Upper lobe of left lung (tissue), 6 donors: ENCODE measurements around the gene CRKL. TPM values are rescaled to one million over a fixed set of nuclear protein-coding genes. Genes with fewer than 3 reads are reported as not detected.
A peak's percentile ranks its signal among the peaks of the same experiment; 100 is the strongest.

Experiments used
- ATAC-seq, 2 donors: fragments of 200-7000 bp; cut with Tn5 transposase; one replicate each; pipeline ENCODE4 v1.9.1; 2022; ENCODE audit warnings: mild to moderate bottlenecking in 2 of 2, moderate library complexity in 2 of 2; ENCODE audit not compliant: low FRiP score in 2 of 2
- DNase-seq, 2 donors: peaks; one replicate each; pipeline ENCODE4 v3.0.0-alpha.2; 2019 to 2020
- H3K27ac ChIP-seq, 4 donors: fragments of 200-600 bp; sonication (generic); one replicate each; pipeline ENCODE4 v1.5.1; 2016 to 2019
- H3K27me3 ChIP-seq, 4 donors: fragments of 200-600 bp; sonication (generic); one replicate each; pipeline ENCODE4 v1.5.1; 2017 to 2019
- H3K36me3 ChIP-seq, 4 donors: fragments of 200-600 bp; sonication (generic); one replicate each; pipeline ENCODE4 v1.5.1; 2016 to 2019
- H3K4me1 ChIP-seq, 4 donors: fragments of 200-600 bp; sonication (generic); one replicate each; pipeline ENCODE4 v1.5.1; 2018 to 2019
- H3K4me3 ChIP-seq, 4 donors: fragments of 200-600 bp; sonication (generic); one replicate each; pipeline ENCODE4 v1.5.1; 2017 to 2019; ENCODE audit warnings: mild to moderate bottlenecking in 2 of 4, moderate library complexity in 1 of 4
- H3K9me3 ChIP-seq, 4 donors: fragments of 200-600 bp; sonication (generic); one replicate each; pipeline ENCODE4 v1.5.1; 2018 to 2019
- CTCF ChIP-seq, 6 experiments: fragments of 450-650 bp in 4 of 6; fragments of 200-600 bp in 2 of 6; sonication (generic) in 2 of 6; IDR thresholded peaks; one replicate each; pipeline ENCODE4 v1.5.1; 2016 to 2019; ENCODE audit warnings: antibody characterized with exemption in 6 of 6
- EP300 ChIP-seq, 4 donors: sonication (generic); formaldehyde crosslinking; IDR thresholded peaks; one replicate each; pipeline ENCODE4 v1.5.1; 2017; ENCODE audit warnings: antibody characterized with exemption in 4 of 4, control low read depth in 2 of 4
- POLR2A ChIP-seq, 4 donors: fragments of 450-650 bp; IDR thresholded peaks; one replicate each; pipeline ENCODE4 v1.5.1; 2016 to 2017; ENCODE audit warnings: antibody characterized with exemption in 4 of 4, mild to moderate bottlenecking in 2 of 4
- POLR2AphosphoS5 ChIP-seq, 2 donors: sonication (generic); formaldehyde crosslinking; IDR thresholded peaks; one replicate each; pipeline ENCODE4 v1.5.1; 2017; ENCODE audit warnings: antibody characterized with exemption in 2 of 2
- WGBS, 2 donors: methylation state at CpG; one replicate each; pipeline ENCODE4 v1.1.5; 2017 to 2018; 5-methylcytosine and 5-hydroxymethylcytosine counted together
- total RNA-seq, 6 donors: library from RNA; depleted of rRNA in 4 of 6; stranded (reverse); fragments of >200 nt in 4 of 6; gene quantifications; one replicate each; pipeline versions ENCODE4 v1.1.0 to v1.2.1, GENCODE V29; 2016 to 2021
- donor health status: DM: no; HTN: no; CAD: no; lungs with moderate emphysema.
- donor health status: DM: no; HTN: yes; CAD: no; lungs with severe emphysema.

Gene CRKL
- total RNA-seq, 6 donors from 2014 or later = 35.6 to 65.4 (median 53.4) TPM

- Histone ChIP-seq H3K36me3 (no peaks in the 10 kb centered on the region), H3K4me3 (no peak overlapping the region), H3K9me3 (peaks cover 0 to 5% (median 1%) of the 10 kb centered on the region in 4 donors), H3K27ac (no peak overlapping the region), H3K27me3 (no peaks in the 10 kb centered on the region), H3K4me1 (no peaks in the 10 kb centered on the region)
- TF ChIP-seq POLR2AphosphoS5 (IDR thresholded peaks at IDR 0.05) (no peak), POLR2A (IDR thresholded peaks at IDR 0.05) (no peak), CTCF (IDR thresholded peaks at IDR 0.05) (no peak), EP300 (IDR thresholded peaks at IDR 0.05) (no peak)
- WGBS, 2 donors = 64 to 76% methylated on average over 4 to 15 of the region's 21 CpGs
- ATAC-seq = no peak
- peak in 1 of 2 donors; percentile 77 for DNase-seq
Observed at GRCh38 chr22:20973634-20974286, 56.6 kb downstream of the CRKL start.

GRCh38 chr22:20974336-20974955, 57.2 kb downstream of the CRKL start:
- 80 to 82% methylated on average over 14 to 15 of the region's 16 CpGs for WGBS, 2 donors
- H3K36me3 ChIP-seq = no peaks in the 10 kb centered on the region
- H3K27ac ChIP-seq = no peak overlapping the region
- TF ChIP-seq POLR2AphosphoS5 (IDR thresholded peaks at IDR 0.05) (no peak), EP300 (IDR thresholded peaks at IDR 0.05) (no peak), CTCF (IDR thresholded peaks at IDR 0.05) (no peak), POLR2A (IDR thresholded peaks at IDR 0.05) (no peak)
- DNase-seq = peak in 1 of 2 donors; percentile 66
- no peak for ATAC-seq
- peaks cover 0 to 9% (median 1%) of the 10 kb centered on the region in 4 donors for H3K9me3 ChIP-seq
- no peak overlapping the region for H3K4me3 ChIP-seq
- peaks cover under 1 to 5% (median 3%) of the 10 kb centered on the region in 4 donors for H3K4me1 ChIP-seq
- H3K27me3 ChIP-seq = no peaks in the 10 kb centered on the region

- ATAC-seq (no peak), DNase-seq (peak in 1 of 2 donors; percentile 36)
- WGBS, 2 donors = 83 to 85% methylated on average over 11 to 14 of the region's 14 CpGs
- Histone ChIP-seq H3K27me3 (no peaks in the 10 kb centered on the region), H3K36me3 (no peaks in the 10 kb centered on the region), H3K9me3 (peaks cover 0 to 9% (median 1%) of the 10 kb centered on the region in 4 donors), H3K4me1 (peaks cover 9 to 17% (median 11%) of the 10 kb centered on the region in 4 donors), H3K27ac (no peak overlapping the region), H3K4me3 (no peak overlapping the region)
- TF ChIP-seq CTCF (IDR thresholded peaks at IDR 0.05) = no peak
- TF ChIP-seq POLR2A (IDR thresholded peaks at IDR 0.05) = no peak
- TF ChIP-seq EP300 (IDR thresholded peaks at IDR 0.05) = no peak
- no peak for TF ChIP-seq POLR2AphosphoS5 (IDR thresholded peaks at IDR 0.05)
Observed at GRCh38 chr22:20975541-20976290, 58.5 kb downstream of the CRKL start.

GRCh38 chr22:20976291-20976877, 59.2 kb downstream of the CRKL start:
- ATAC-seq (no peak), DNase-seq (peak in 1 of 2 donors; percentile 77)
- peaks cover 0 to 9% (median 1%) of the 10 kb centered on the region in 4 donors for H3K9me3 ChIP-seq
- H3K27me3 ChIP-seq = no peaks in the 10 kb centered on the region
- peaks cover 16 to 23% (median 17%) of the 10 kb centered on the region in 4 donors for H3K4me1 ChIP-seq
- H3K27ac ChIP-seq = no peak overlapping the region
- 78 to 82% methylated on average over 14 to 24 of the region's 24 CpGs for WGBS, 2 donors
- H3K36me3 ChIP-seq = no peaks in the 10 kb centered on the region
- H3K4me3 ChIP-seq = no peak overlapping the region
- TF ChIP-seq CTCF (IDR thresholded peaks at IDR 0.05) = no peak
- no peak for TF ChIP-seq EP300 (IDR thresholded peaks at IDR 0.05)
- no peak for TF ChIP-seq POLR2A (IDR thresholded peaks at IDR 0.05)
